ENCODE measurements around the gene CLEC2A. TPM values are rescaled to one million over a fixed set of nuclear protein-coding genes. Genes with fewer than 3 reads are reported as not detected.
"Not testable (repeated sequence)": the region's sequence is repeated elsewhere in the genome, so short reads cannot be mapped to it uniquely, and the experiment has no call there.

The CLEC2A gene
- polyA plus RNA-seq, 2 donors, result not detected

DNA sequence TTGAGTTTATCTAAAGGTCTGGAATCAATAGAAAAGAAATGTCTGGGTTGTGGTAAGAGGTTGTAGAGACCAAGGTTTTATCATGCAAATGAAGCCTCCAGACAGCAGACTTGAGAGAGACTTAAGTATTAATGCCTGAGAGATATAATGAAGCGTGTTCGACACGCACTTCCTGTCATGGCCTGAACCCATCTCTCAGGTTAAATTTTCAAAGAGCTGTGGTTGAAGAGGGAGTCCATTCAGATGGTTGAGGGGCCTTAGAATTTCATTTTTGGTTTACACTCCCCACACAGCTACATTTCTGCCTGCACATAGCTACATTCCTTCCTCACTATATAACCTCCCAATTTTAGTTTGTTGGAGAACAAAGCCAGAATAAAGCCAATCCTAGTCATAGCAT is 28.9 kb upstream of the CLEC2A start:
- no peaks in the 10 kb centered on the region for H3K9me3 ChIP-seq (ENCODE audit: control insufficient read depth in 2 of 2, insufficient read depth in 1 of 2, low read depth in 1 of 2, low read length in 1 of 2)
- 86 to 94% methylated on average over 3 of the region's 3 CpGs for WGBS, 2 donors
- H3K4me3 ChIP-seq (ENCODE audit: low read depth in 1 of 2, low read length in 2 of 2), result no peak overlapping the region
- H3K27me3 ChIP-seq (ENCODE audit: control insufficient read depth in 1 of 2, insufficient read depth in 2 of 2, low read length in 2 of 2), result no peaks in the 10 kb centered on the region
- H3K36me3 ChIP-seq (ENCODE audit: control insufficient read depth in 2 of 2, insufficient read depth in 2 of 2, low read length in 1 of 2), result no peaks in the 10 kb centered on the region
- no peak overlapping the region for H3K27ac ChIP-seq (ENCODE audit: low read depth in 2 of 2, low read length in 1 of 2)
- no peaks in the 10 kb centered on the region for H3K4me1 ChIP-seq (ENCODE audit: control insufficient read depth in 2 of 2, insufficient read depth in 2 of 2, low read length in 1 of 2)

DNA sequence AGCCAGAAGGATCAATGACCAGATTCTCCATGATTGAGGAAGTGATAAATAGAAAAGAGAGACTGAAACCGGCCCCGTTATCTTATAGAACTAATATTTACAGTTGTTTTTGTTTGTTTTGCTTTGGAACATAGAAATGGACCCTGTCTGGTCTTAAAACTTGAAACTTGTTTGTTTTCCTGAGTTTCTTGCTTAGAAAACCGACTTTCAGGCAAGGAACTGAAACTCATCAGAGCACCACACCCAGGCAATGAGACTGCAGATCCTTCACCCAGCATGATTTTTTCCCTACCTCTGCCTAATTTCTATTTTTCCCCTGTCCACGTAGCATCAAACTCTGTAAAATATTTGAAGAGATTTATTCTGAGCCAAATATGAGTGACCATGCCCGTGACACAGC is 28.4 kb upstream of the CLEC2A start:
- Histone ChIP-seq H3K27me3 (ENCODE audit: control insufficient read depth in 1 of 2, insufficient read depth in 2 of 2, low read length in 2 of 2) (no peaks in the 10 kb centered on the region), H3K9me3 (ENCODE audit: control insufficient read depth in 2 of 2, insufficient read depth in 1 of 2, low read depth in 1 of 2, low read length in 1 of 2) (no peaks in the 10 kb centered on the region), H3K4me3 (ENCODE audit: low read depth in 1 of 2, low read length in 2 of 2) (no peak overlapping the region), H3K4me1 (ENCODE audit: control insufficient read depth in 2 of 2, insufficient read depth in 2 of 2, low read length in 1 of 2) (no peaks in the 10 kb centered on the region), H3K36me3 (ENCODE audit: control insufficient read depth in 2 of 2, insufficient read depth in 2 of 2, low read length in 1 of 2) (no peaks in the 10 kb centered on the region), H3K27ac (ENCODE audit: low read depth in 2 of 2, low read length in 1 of 2) (no peak overlapping the region)
- 60 to 74% methylated on average over 5 of the region's 5 CpGs for WGBS, 2 donors

DNA sequence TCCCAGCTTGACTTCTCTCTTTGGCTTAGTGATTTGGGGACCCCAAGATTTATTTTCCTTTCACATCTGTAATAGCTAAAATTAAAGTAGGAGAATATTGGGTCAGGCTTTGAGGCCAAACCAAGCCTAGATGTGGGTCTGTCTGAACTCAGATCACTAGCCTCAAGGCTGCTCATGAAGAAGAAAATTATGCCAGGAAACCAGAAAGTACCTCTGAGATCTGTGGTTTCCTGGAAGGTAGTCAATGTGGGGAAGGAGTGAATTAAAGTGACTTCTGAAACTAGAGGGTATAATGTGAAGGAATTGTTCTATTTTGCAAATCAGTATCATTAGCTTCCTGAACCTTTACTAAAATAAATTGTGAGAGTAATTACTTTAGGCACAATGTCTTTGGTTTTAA is 25.7 kb upstream of the CLEC2A start:
- no peaks in the 10 kb centered on the region for H3K36me3 ChIP-seq (ENCODE audit: control insufficient read depth in 2 of 2, insufficient read depth in 2 of 2, low read length in 1 of 2)
- no peak overlapping the region for H3K4me3 ChIP-seq (ENCODE audit: low read depth in 1 of 2, low read length in 2 of 2)
- H3K4me1 ChIP-seq (ENCODE audit: control insufficient read depth in 2 of 2, insufficient read depth in 2 of 2, low read length in 1 of 2), result no peaks in the 10 kb centered on the region
- no peaks in the 10 kb centered on the region for H3K27me3 ChIP-seq (ENCODE audit: control insufficient read depth in 1 of 2, insufficient read depth in 2 of 2, low read length in 2 of 2)
- H3K9me3 ChIP-seq (ENCODE audit: control insufficient read depth in 2 of 2, insufficient read depth in 1 of 2, low read depth in 1 of 2, low read length in 1 of 2), result no peaks in the 10 kb centered on the region
- H3K27ac ChIP-seq (ENCODE audit: low read depth in 2 of 2, low read length in 1 of 2), result no peak overlapping the region

DNA sequence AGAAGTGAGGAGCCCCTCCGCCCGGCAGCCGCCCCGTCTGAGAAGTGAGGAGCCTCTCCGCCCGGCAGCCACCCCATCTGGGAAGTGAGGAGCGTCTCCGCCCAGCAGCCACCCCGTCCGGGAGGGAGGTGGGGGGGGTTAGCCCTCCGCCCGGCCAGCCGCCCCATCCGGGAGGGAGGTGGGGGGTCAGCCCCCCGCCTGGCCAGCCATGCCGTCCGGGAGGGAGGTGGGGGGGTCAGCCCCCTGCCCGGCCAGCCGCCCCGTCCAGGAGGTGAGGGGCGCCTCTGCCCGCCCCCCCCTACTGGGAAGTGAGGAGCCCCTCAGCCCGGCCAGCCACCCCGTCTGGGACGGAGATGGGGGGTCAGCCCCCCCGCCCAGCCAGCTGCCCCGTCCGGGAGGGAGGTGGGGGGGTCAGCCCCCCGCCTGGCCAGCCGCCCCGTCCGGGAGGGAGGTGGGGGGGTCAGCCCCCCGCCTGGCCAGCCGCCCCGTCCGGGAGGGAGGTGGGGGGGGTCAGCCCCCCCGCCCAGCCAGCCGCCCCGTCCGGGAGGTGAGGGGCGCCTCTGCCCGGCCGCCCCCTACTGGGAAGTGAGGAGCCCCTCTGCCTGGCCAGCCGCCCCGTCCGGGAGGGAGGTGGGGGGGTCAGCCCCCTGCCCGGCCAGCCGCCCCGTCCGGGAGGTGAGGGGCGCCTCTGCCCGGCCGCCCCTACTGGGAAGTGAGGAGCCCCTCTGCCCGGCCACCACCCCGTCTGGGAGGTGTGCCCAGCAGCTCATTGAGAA is 21.0 kb upstream of the CLEC2A start:
- not testable (repeated sequence) for H3K27ac ChIP-seq (ENCODE audit: low read depth in 2 of 2, low read length in 1 of 2); H3K9me3 ChIP-seq (ENCODE audit: control insufficient read depth in 2 of 2, insufficient read depth in 1 of 2, low read depth in 1 of 2, low read length in 1 of 2); H3K4me3 ChIP-seq (ENCODE audit: low read depth in 1 of 2, low read length in 2 of 2); H3K4me1 ChIP-seq (ENCODE audit: control insufficient read depth in 2 of 2, insufficient read depth in 2 of 2, low read length in 1 of 2); H3K36me3 ChIP-seq (ENCODE audit: control insufficient read depth in 2 of 2, insufficient read depth in 2 of 2, low read length in 1 of 2); H3K27me3 ChIP-seq (ENCODE audit: control insufficient read depth in 1 of 2, insufficient read depth in 2 of 2, low read length in 2 of 2)
- WGBS, 2 donors, result 94 to 95% methylated on average over 12 to 25 of the region's 55 CpGs

DNA sequence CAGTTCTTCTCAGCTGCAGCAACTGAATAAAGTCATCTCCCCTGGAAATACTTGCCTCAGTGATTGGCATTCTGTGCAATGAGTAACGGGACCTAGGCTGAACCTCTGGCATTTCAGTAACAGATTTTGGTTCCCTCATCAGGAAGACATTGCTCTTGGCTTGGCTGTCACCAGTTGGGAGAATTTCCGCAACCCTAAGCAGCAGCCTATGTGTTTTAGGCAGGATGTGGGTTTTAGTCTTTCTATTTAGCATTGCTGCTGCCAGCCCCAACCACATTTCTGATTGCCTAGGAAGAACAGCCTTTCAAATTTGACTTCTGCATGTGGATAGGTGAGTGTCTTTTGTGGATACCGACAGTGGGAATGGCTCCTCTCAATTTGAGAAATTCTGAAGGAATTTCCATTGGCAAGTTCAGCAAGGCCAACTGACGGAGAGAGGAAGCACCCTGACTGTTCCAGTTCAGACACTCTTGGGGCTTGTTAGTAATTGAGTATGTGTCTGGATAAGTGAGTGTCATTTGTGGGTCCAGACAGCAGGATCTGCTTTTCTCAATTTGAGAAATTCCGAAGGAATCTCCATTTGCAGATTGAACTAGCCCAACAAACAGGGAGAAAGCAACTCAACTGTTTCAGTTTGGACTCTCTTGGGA is 19.0 kb upstream of the CLEC2A start:
- WGBS, 2 donors, result 73 to 78% methylated on average over 5 of the region's 5 CpGs

DNA sequence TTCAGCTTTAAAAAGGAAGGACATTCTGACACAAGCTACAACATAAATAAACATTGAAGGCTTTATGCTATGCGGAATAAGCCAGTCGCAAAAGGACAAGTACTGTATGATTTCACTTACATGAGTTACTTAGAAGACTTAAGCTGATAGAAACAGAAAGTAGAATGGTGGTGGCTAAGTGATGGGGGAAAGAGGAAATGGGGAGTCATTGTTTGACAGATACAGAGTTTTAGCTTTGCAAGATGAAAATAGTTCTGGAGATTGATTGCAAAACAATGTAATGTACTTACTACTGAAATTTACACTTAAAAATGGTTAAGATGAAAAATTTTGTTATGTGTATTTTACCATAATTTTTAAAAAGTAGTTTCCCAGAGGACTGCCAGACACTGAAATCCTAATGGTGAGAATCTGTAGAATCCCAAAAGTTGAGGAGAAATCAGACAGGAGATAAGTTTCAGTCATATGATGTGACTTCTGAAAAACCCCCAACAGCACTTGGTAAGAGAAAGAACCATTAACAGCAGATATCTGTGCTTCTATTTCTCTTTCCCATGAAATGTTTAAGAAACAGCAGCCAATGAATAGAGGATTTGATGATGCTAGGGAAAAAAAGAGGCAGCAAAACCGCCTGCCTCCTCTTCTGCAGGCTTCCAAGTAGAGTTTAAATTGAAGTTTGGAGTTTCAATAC is 16.6 kb upstream of the CLEC2A start:
- H3K4me3 ChIP-seq (ENCODE audit: low read depth in 1 of 2, low read length in 2 of 2), result no peak overlapping the region
- no peak overlapping the region for H3K27ac ChIP-seq (ENCODE audit: low read depth in 2 of 2, low read length in 1 of 2)
- H3K9me3 ChIP-seq (ENCODE audit: control insufficient read depth in 2 of 2, insufficient read depth in 1 of 2, low read depth in 1 of 2, low read length in 1 of 2), result no peaks in the 10 kb centered on the region
- 61 to 70% methylated on average over 3 of the region's 3 CpGs for WGBS, 2 donors
- no peaks in the 10 kb centered on the region for H3K4me1 ChIP-seq (ENCODE audit: control insufficient read depth in 2 of 2, insufficient read depth in 2 of 2, low read length in 1 of 2)
- no peaks in the 10 kb centered on the region for H3K27me3 ChIP-seq (ENCODE audit: control insufficient read depth in 1 of 2, insufficient read depth in 2 of 2, low read length in 2 of 2)
- no peaks in the 10 kb centered on the region for H3K36me3 ChIP-seq (ENCODE audit: control insufficient read depth in 2 of 2, insufficient read depth in 2 of 2, low read length in 1 of 2)

More for the DNA sequence above, 19.0 kb upstream of the CLEC2A start:
- no peak overlapping the region for H3K27ac ChIP-seq (ENCODE audit: low read depth in 2 of 2, low read length in 1 of 2)
- H3K9me3 ChIP-seq (ENCODE audit: control insufficient read depth in 2 of 2, insufficient read depth in 1 of 2, low read depth in 1 of 2, low read length in 1 of 2), result no peaks in the 10 kb centered on the region
- no peaks in the 10 kb centered on the region for H3K36me3 ChIP-seq (ENCODE audit: control insufficient read depth in 2 of 2, insufficient read depth in 2 of 2, low read length in 1 of 2)
- no peaks in the 10 kb centered on the region for H3K4me1 ChIP-seq (ENCODE audit: control insufficient read depth in 2 of 2, insufficient read depth in 2 of 2, low read length in 1 of 2)
- H3K4me3 ChIP-seq (ENCODE audit: low read depth in 1 of 2, low read length in 2 of 2), result no peak overlapping the region
- no peaks in the 10 kb centered on the region for H3K27me3 ChIP-seq (ENCODE audit: control insufficient read depth in 1 of 2, insufficient read depth in 2 of 2, low read length in 2 of 2)

DNA sequence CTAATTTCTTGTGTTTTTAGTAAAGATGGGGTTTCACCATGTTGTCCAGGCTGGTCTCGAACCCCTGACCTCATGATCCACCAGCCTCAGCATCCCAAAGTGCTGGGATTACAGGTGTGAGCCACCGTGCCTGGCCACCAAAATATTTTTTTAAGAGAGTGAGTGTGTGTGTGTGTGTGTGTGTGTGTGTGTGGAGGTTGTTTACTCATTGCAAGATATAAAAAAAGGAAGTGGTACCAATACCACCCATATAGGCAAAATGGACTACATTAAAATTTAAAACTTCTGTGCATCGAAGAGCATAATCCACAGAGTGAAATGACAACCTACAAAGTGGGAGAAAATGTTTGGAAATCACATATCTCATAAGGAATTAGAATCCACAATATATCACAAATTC is 15.5 kb upstream of the CLEC2A start:
- H3K36me3 ChIP-seq (ENCODE audit: control insufficient read depth in 2 of 2, insufficient read depth in 2 of 2, low read length in 1 of 2), result no peaks in the 10 kb centered on the region
- no peak overlapping the region for H3K27ac ChIP-seq (ENCODE audit: low read depth in 2 of 2, low read length in 1 of 2)
- no peaks in the 10 kb centered on the region for H3K9me3 ChIP-seq (ENCODE audit: control insufficient read depth in 2 of 2, insufficient read depth in 1 of 2, low read depth in 1 of 2, low read length in 1 of 2)
- no peaks in the 10 kb centered on the region for H3K4me1 ChIP-seq (ENCODE audit: control insufficient read depth in 2 of 2, insufficient read depth in 2 of 2, low read length in 1 of 2)
- no peaks in the 10 kb centered on the region for H3K27me3 ChIP-seq (ENCODE audit: control insufficient read depth in 1 of 2, insufficient read depth in 2 of 2, low read length in 2 of 2)
- no peak overlapping the region for H3K4me3 ChIP-seq (ENCODE audit: low read depth in 1 of 2, low read length in 2 of 2)
- WGBS, 2 donors, result 83 to 84% methylated on average over 3 of the region's 3 CpGs

DNA sequence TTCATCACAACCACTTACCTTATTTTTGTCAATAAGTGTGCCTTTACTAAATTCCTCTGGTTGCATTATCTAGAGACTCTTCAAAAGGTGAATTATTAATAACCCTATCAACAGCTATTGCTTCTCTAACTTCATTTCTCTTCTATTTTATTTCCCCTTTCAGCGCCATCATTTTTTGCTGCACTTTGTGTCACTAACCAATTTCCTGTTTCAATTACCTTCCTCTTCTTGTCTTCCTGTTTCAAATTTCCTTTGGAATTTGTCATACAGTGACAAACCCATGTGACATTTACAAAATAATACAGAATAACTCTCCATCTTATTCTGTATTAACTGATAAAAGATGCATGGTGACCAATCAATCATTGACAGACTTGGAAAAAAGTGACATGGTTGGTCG is 12.2 kb upstream of the CLEC2A start:
- Histone ChIP-seq H3K27me3 (ENCODE audit: control insufficient read depth in 1 of 2, insufficient read depth in 2 of 2, low read length in 2 of 2) (no peaks in the 10 kb centered on the region), H3K4me1 (ENCODE audit: control insufficient read depth in 2 of 2, insufficient read depth in 2 of 2, low read length in 1 of 2) (no peaks in the 10 kb centered on the region), H3K9me3 (ENCODE audit: control insufficient read depth in 2 of 2, insufficient read depth in 1 of 2, low read depth in 1 of 2, low read length in 1 of 2) (no peaks in the 10 kb centered on the region), H3K4me3 (ENCODE audit: low read depth in 1 of 2, low read length in 2 of 2) (no peak overlapping the region), H3K27ac (ENCODE audit: low read depth in 2 of 2, low read length in 1 of 2) (no peak overlapping the region), H3K36me3 (ENCODE audit: control insufficient read depth in 2 of 2, insufficient read depth in 2 of 2, low read length in 1 of 2) (no peaks in the 10 kb centered on the region)
- 64 to 71% methylated on average over 2 of the region's 2 CpGs for WGBS, 2 donors

DNA sequence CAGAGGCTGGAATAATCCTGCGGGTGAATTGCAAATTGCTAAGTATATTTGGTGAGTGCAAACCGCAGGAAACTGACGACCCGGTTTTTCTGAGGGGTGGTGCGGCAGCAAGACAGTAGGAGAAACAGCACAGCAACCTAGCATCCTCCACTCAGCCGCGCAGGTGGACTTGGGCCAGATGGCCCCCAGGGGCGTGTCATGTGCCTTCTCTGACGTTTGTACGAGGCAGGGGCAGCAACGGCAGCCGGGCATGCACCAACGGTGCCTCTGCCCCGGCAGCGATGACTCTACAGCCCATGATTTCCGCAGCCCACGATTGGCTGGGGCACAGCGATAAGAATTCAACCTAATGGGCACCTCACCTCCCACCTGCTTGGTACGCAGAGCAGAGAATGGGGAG is 11.1 kb upstream of the CLEC2A start:
- Histone ChIP-seq H3K27ac (ENCODE audit: low read depth in 2 of 2, low read length in 1 of 2) (no peak overlapping the region), H3K4me1 (ENCODE audit: control insufficient read depth in 2 of 2, insufficient read depth in 2 of 2, low read length in 1 of 2) (no peaks in the 10 kb centered on the region), H3K27me3 (ENCODE audit: control insufficient read depth in 1 of 2, insufficient read depth in 2 of 2, low read length in 2 of 2) (peaks cover 0 to 2% of the 10 kb centered on the region in 2 donors), H3K4me3 (ENCODE audit: low read depth in 1 of 2, low read length in 2 of 2) (no peak overlapping the region), H3K9me3 (ENCODE audit: control insufficient read depth in 2 of 2, insufficient read depth in 1 of 2, low read depth in 1 of 2, low read length in 1 of 2) (no peaks in the 10 kb centered on the region), H3K36me3 (ENCODE audit: control insufficient read depth in 2 of 2, insufficient read depth in 2 of 2, low read length in 1 of 2) (no peaks in the 10 kb centered on the region)
- WGBS, 2 donors, result 41% methylated on average over 19 of the region's 19 CpGs
